GM21786 (cell line): ENCODE measurements around the gene ARHGAP40.

Experiments used
- ATAC-seq: cut with Tn5 transposase; IDR thresholded peaks from one replicate; pipeline ENCODE4 v1.9.1; 2021; ENCODE audit not compliant: unreplicated experiment

The ARHGAP40 gene

GRCh38 chr20:38649275-38649891 lies 47.8 kb downstream of the ARHGAP40 start:
- ATAC-seq = no peak

- no peak for ATAC-seq
These were observed 48.4 kb downstream of the ARHGAP40 start for GRCh38 chr20:38650010-38650409.

GRCh38 chr20:38651154-38651553 lies 49.5 kb downstream of the ARHGAP40 start:
- no peak for ATAC-seq

- ATAC-seq = no peak
These were observed 50.0 kb downstream of the ARHGAP40 start for GRCh38 chr20:38651562-38651961.

GRCh38 chr20:38652995-38653394 lies 51.4 kb downstream of the ARHGAP40 start:
- ATAC-seq = no peak

GRCh38 chr20:38657390-38657789 lies 55.8 kb downstream of the ARHGAP40 start:
- no peak for ATAC-seq

GRCh38 chr20:38658879-38659596 lies 57.4 kb downstream of the ARHGAP40 start:
- ATAC-seq = no peak

GRCh38 chr20:38659597-38659880 lies 57.9 kb downstream of the ARHGAP40 start:
- ATAC-seq = no peak

GRCh38 chr20:38660429-38660828 lies 58.8 kb downstream of the ARHGAP40 start:
- ATAC-seq = no peak

- no peak for ATAC-seq
These were observed 62.1 kb downstream of the ARHGAP40 start for GRCh38 chr20:38663660-38664059.

- no peak for ATAC-seq
These were observed 62.7 kb downstream of the ARHGAP40 start for GRCh38 chr20:38664284-38664683.

GRCh38 chr20:38665094-38665493 lies 63.5 kb downstream of the ARHGAP40 start:
- ATAC-seq = no peak

- ATAC-seq = no peak
These were observed 64.1 kb downstream of the ARHGAP40 start for GRCh38 chr20:38665506-38666285.

GRCh38 chr20:38667417-38667956 lies 65.9 kb downstream of the ARHGAP40 start:
- no peak for ATAC-seq

GRCh38 chr20:38669688-38670087 lies 68.1 kb downstream of the ARHGAP40 start:
- no peak for ATAC-seq

GRCh38 chr20:38670786-38671185 lies 69.2 kb downstream of the ARHGAP40 start:
- ATAC-seq = no peak

- no peak for ATAC-seq
These were observed 69.6 kb downstream of the ARHGAP40 start for GRCh38 chr20:38671186-38671585.

GRCh38 chr20:38671701-38672292 lies 70.2 kb downstream of the ARHGAP40 start:
- no peak for ATAC-seq

GRCh38 chr20:38672504-38672903 lies 70.9 kb downstream of the ARHGAP40 start:
- no peak for ATAC-seq

GRCh38 chr20:38673261-38673660 lies 71.7 kb downstream of the ARHGAP40 start:
- ATAC-seq = no peak

- no peak for ATAC-seq
These were observed 72.1 kb downstream of the ARHGAP40 start for GRCh38 chr20:38673725-38674091.
